GM19193 (cell line): Measurements from ENCODE around the gene STPG2.

ENCODE experiments used
- POLR2A ChIP-seq: IDR thresholded peaks from 4 replicates; pipeline ENCODE4 v1.6.1; 2011; ENCODE audit not compliant: insufficient read depth, insufficient read length; ENCODE audit errors: extremely low read depth

Gene STPG2

GRCh38 chr4:97828646-97829045 lies 314.6 kb downstream of the STPG2 start:
- TF ChIP-seq POLR2A, result no peak

GRCh38 chr4:97819294-97819693 lies 324.0 kb downstream of the STPG2 start:
- TF ChIP-seq POLR2A, result no peak

- TF ChIP-seq POLR2A, result no peak
These were observed 330.5 kb downstream of the STPG2 start for GRCh38 chr4:97812768-97813167.

GRCh38 chr4:97786306-97786920 lies 356.9 kb downstream of the STPG2 start:
- TF ChIP-seq POLR2A, result no peak

- no peak for TF ChIP-seq POLR2A
These were observed 365.1 kb downstream of the STPG2 start for GRCh38 chr4:97778174-97778573.

GRCh38 chr4:97774347-97774989 lies 368.8 kb downstream of the STPG2 start:
- TF ChIP-seq POLR2A, result no peak

GRCh38 chr4:97770222-97770621 lies 373.1 kb downstream of the STPG2 start:
- TF ChIP-seq POLR2A, result no peak

GRCh38 chr4:97762115-97762512 lies 381.2 kb downstream of the STPG2 start:
- no peak for TF ChIP-seq POLR2A

GRCh38 chr4:97761445-97762114 lies 381.7 kb downstream of the STPG2 start:
- TF ChIP-seq POLR2A, result no peak

GRCh38 chr4:97759785-97760184 lies 383.5 kb downstream of the STPG2 start:
- TF ChIP-seq POLR2A, result no peak

- no peak for TF ChIP-seq POLR2A
These were observed 390.7 kb downstream of the STPG2 start for GRCh38 chr4:97752599-97752998.

GRCh38 chr4:97747945-97748344 lies 395.3 kb downstream of the STPG2 start:
- TF ChIP-seq POLR2A, result no peak

GRCh38 chr4:97720869-97721432 lies 422.3 kb downstream of the STPG2 start:
- no peak for TF ChIP-seq POLR2A

GRCh38 chr4:97691111-97691605 lies 452.1 kb downstream of the STPG2 start:
- no peak for TF ChIP-seq POLR2A

GRCh38 chr4:97670703-97671269 lies 472.5 kb downstream of the STPG2 start:
- TF ChIP-seq POLR2A, result no peak

- no peak for TF ChIP-seq POLR2A
These were observed 477.7 kb downstream of the STPG2 start for GRCh38 chr4:97665553-97665952.

- no peak for TF ChIP-seq POLR2A
These were observed 478.5 kb downstream of the STPG2 start for GRCh38 chr4:97664741-97665140.
